HCT116 (cell line): ENCODE measurements around the gene KIAA2012. TPM values are rescaled to one million over a fixed set of nuclear protein-coding genes. Genes with fewer than 3 reads are reported as not detected.

Experiments
- ATAC-seq: fragments of 200-7000 bp; cut with Tn5 transposase; 2 replicates; pipeline ENCODE4 v1.9.1; 2020; ENCODE audit warnings: mild to moderate bottlenecking, moderate library complexity
- BruUV-seq: library from RNA; stranded (reverse); fragments of 400-500 nt; replicated peaks from 2 replicates; lab custom pipeline; 2021; lab: Mats Ljungman, UMichigan
- CTCF ChIA-PET: fragments of 300-600 bp; sonication (Branson Sonifier 250); formaldehyde crosslinking; loops from one replicate; lab custom pipeline; 2021; ENCODE audit warnings: antibody characterized with exemption; lab: Charles Lee
- POLR2A ChIA-PET: fragments of 300-600, 350-600 bp; sonication (Branson Sonifier 250); formaldehyde crosslinking; loops from one replicate; lab custom pipeline; 2021; ENCODE audit warnings: antibody characterized with exemption; lab: Charles Lee
- RAD21 ChIA-PET, 2 experiments: fragments of 300-600 bp; sonication (Branson Sonifier 250); formaldehyde crosslinking; loops; one replicate each; lab custom pipeline; 2023; ENCODE audit warnings: low total read pairs in 2 of 2; ENCODE audit not compliant: uncharacterized antibody in 2 of 2, unreplicated experiment in 2 of 2, low non-redundant PET in 1 of 2; lab: Charles Lee
- DNase-seq: peaks from one replicate; pipeline ENCODE4 v3.0.0-alpha.2; 2010; ENCODE audit warnings: low read depth, low spot score
- H2AFZ ChIP-seq: fragments of 200-600 bp; shearing (Covaris generic), sonication (generic); 2 replicates; pipeline ENCODE4 v1.6.1; 2017; ENCODE audit warnings: low read depth, mixed run types, mixed read lengths, antibody characterized with exemption, low read length; ENCODE audit not compliant: poor library complexity, severe bottlenecking
- H3K27ac ChIP-seq: 2 replicates; pipeline ENCODE4 v1.5.1; 2012; ENCODE audit warnings: low read depth, low read length
- H3K27me3 ChIP-seq: fragments of 200-600 bp; sonication (generic); 2 replicates; pipeline ENCODE4 v1.6.1; 2016; ENCODE audit warnings: mixed run types, low read length, mixed read lengths; ENCODE audit not compliant: insufficient read depth
- H3K36me3 ChIP-seq, 2 experiments: fragments of 200-500 bp in 1 of 2; fragments of 200-600 bp in 1 of 2; sonication (Bioruptor generic) in 1 of 2; sonication (generic) in 1 of 2; 2 replicates each; pipeline versions ENCODE4 v1.5.1 to v1.6.1; 2014 to 2016; ENCODE audit warnings: low read length in 2 of 2, inconsistent platforms in 1 of 2, mixed read lengths in 1 of 2, mixed run types in 1 of 2; ENCODE audit not compliant: insufficient read depth in 2 of 2, control insufficient read depth in 1 of 2
- H3K4me1 ChIP-seq, 2 experiments: fragments of 200-600 bp in 1 of 2; sonication (generic) in 1 of 2; 2 replicates each; pipeline versions ENCODE4 v1.5.1 to v1.6.1; 2012 to 2017; ENCODE audit warnings: low read length in 2 of 2, inconsistent platforms in 1 of 2, mild to moderate bottlenecking in 1 of 2, mixed read lengths in 1 of 2, mixed run types in 1 of 2, moderate library complexity in 1 of 2; ENCODE audit not compliant: insufficient read depth in 2 of 2, control insufficient read depth in 1 of 2
- H3K4me2 ChIP-seq: fragments of 200-600 bp; sonication (generic); 2 replicates; pipeline ENCODE4 v1.6.1; 2017; ENCODE audit warnings: mixed run types, low read length, mixed read lengths
- H3K4me3 ChIP-seq, 2 experiments: fragments of 200-600 bp in 1 of 2; sonication (generic) in 1 of 2; replicated peaks in 1 of 2; 2 replicates each; pipeline ENCODE4 v1.5.1; 2011 to 2016; ENCODE audit warnings: low read length in 2 of 2, control low read depth in 1 of 2, low read depth in 1 of 2, mild to moderate bottlenecking in 1 of 2, mixed read lengths in 1 of 2, mixed run types in 1 of 2
- H3K79me2 ChIP-seq: fragments of 200-600 bp; sonication (generic); 2 replicates; pipeline ENCODE4 v1.6.1; 2017; ENCODE audit warnings: mild to moderate bottlenecking, mixed run types, low read length, moderate library complexity, mixed read lengths; ENCODE audit not compliant: insufficient read depth
- H3K9ac ChIP-seq: fragments of 200-600 bp; sonication (generic); 2 replicates; pipeline ENCODE4 v1.6.1; 2016; ENCODE audit warnings: low read length, mixed read lengths
- H3K9me2 ChIP-seq: fragments of 200-600 bp; sonication (generic), shearing (Covaris generic); 2 replicates; pipeline ENCODE4 v1.6.1; 2017; ENCODE audit warnings: mixed run types, mild to moderate bottlenecking, moderate library complexity; ENCODE audit not compliant: insufficient read depth
- H3K9me3 ChIP-seq, 2 experiments: fragments of 200-500 bp in 1 of 2; fragments of 200-600 bp in 1 of 2; sonication (Bioruptor generic) in 1 of 2; sonication (generic) in 1 of 2; 2 replicates each; pipeline ENCODE4 v1.6.1; 2014 to 2017; ENCODE audit warnings: low read length in 2 of 2, mixed read lengths in 2 of 2, inconsistent platforms in 1 of 2, low read depth in 1 of 2, mild to moderate bottlenecking in 1 of 2, mixed run types in 1 of 2, moderate library complexity in 1 of 2; ENCODE audit not compliant: control insufficient read depth in 1 of 2, insufficient read depth in 1 of 2
- H4K20me1 ChIP-seq: fragments of 200-600 bp; sonication (generic), shearing (Covaris generic); 2 replicates; pipeline ENCODE4 v1.6.1; 2017; ENCODE audit warnings: mixed run types, mild to moderate bottlenecking, moderate library complexity; ENCODE audit not compliant: insufficient read depth
- ATF3 ChIP-seq: IDR thresholded peaks from 2 replicates; pipeline ENCODE4 v1.6.1; 2012
- CBX3 ChIP-seq: IDR thresholded peaks from 2 replicates; pipeline ENCODE4 v1.6.1; 2012; ENCODE audit warnings: low read depth
- CEBPB ChIP-seq: IDR thresholded peaks from 2 replicates; pipeline ENCODE4 v1.6.1; 2012; ENCODE audit warnings: low read depth
- CTCF ChIP-seq, 3 experiments: fragments of 200-600 bp in 1 of 3; sonication (generic) in 1 of 3; IDR thresholded peaks in 2 of 3; conservative IDR thresholded peaks in 1 of 3; 2 replicates each; pipeline ENCODE4 v1.5.1; 2012 to 2017; ENCODE audit warnings: low read depth in 2 of 3, low read length in 2 of 3, antibody characterized with exemption in 1 of 3, borderline replicate concordance in 1 of 3, control low read depth in 1 of 3, mild to moderate bottlenecking in 1 of 3, mixed read lengths in 1 of 3, mixed run types in 1 of 3, moderate library complexity in 1 of 3; ENCODE audit not compliant: insufficient read depth in 1 of 3
- EGR1 ChIP-seq: IDR thresholded peaks from 2 replicates; pipeline ENCODE4 v1.6.1; 2012; ENCODE audit warnings: low read depth
- EZH2 ChIP-seq: fragments of 200-600 bp; sonication (generic); IDR thresholded peaks from 2 replicates; pipeline ENCODE4 v1.6.1; 2017; ENCODE audit warnings: antibody characterized with exemption, mixed run types
- EZH2phosphoT487 ChIP-seq: fragments of 200-600 bp; IDR thresholded peaks from 2 replicates; pipeline ENCODE4 v1.6.1; 2018; ENCODE audit warnings: antibody characterized with exemption, borderline replicate concordance
- FOSL1 ChIP-seq: IDR thresholded peaks from 2 replicates; pipeline ENCODE4 v1.6.1; 2012; ENCODE audit warnings: low read depth
- JUND ChIP-seq: IDR thresholded peaks from 2 replicates; pipeline ENCODE4 v1.6.1; 2012
- POLR2A ChIP-seq: IDR thresholded peaks from 2 replicates; pipeline ENCODE4 v1.7.0; 2011; ENCODE audit warnings: borderline replicate concordance; ENCODE audit not compliant: insufficient read depth, insufficient read length; ENCODE audit errors: extremely low read depth
- POLR2AphosphoS5 ChIP-seq: IDR thresholded peaks from 2 replicates; pipeline ENCODE4 v1.6.1; 2011; ENCODE audit warnings: mild to moderate bottlenecking, low read depth, low read length, moderate library complexity
- RAD21 ChIP-seq: IDR thresholded peaks from 2 replicates; pipeline ENCODE4 v1.6.1; 2012; ENCODE audit warnings: low read depth, mild to moderate bottlenecking
- REST ChIP-seq: IDR thresholded peaks from 2 replicates; pipeline ENCODE4 v1.6.1; 2012; ENCODE audit warnings: low read depth
- SP1 ChIP-seq: IDR thresholded peaks from 2 replicates; pipeline ENCODE4 v1.6.1; 2012; ENCODE audit warnings: low read depth
- TCF7L2 ChIP-seq: IDR thresholded peaks from 2 replicates; pipeline ENCODE4 v1.7.0; 2011; ENCODE audit warnings: borderline replicate concordance, inconsistent platforms; ENCODE audit not compliant: insufficient read depth, insufficient read length; ENCODE audit errors: extremely low read depth
- YY1 ChIP-seq: IDR thresholded peaks from 2 replicates; pipeline ENCODE4 v1.6.1; 2011; ENCODE audit warnings: low read length, low read depth, moderate library complexity, mild to moderate bottlenecking; ENCODE audit not compliant: insufficient replicate concordance; ENCODE audit errors: extremely low read depth
- ZBTB33 ChIP-seq: IDR thresholded peaks from 2 replicates; pipeline ENCODE4 v1.6.1; 2011; ENCODE audit warnings: mild to moderate bottlenecking, low read length, moderate library complexity; ENCODE audit not compliant: insufficient replicate concordance; ENCODE audit errors: extremely low read depth
- ZFX ChIP-seq: fragments of 450-650 bp; IDR thresholded peaks from 2 replicates; pipeline ENCODE4 v1.6.1; 2017
- ZNF274 ChIP-seq: fragments of 200-500 bp; sonication (Bioruptor generic); IDR thresholded peaks from 2 replicates; pipeline ENCODE4 v1.6.1; 2014; ENCODE audit warnings: mild to moderate bottlenecking, low read depth, low read length, inconsistent platforms
- intact Hi-C: fragments of 100-400 bp; cut with micrococcal nuclease; formaldehyde crosslinking; loops from 2 replicates; pipeline ENCODE4 v1.10.0; 2022
- total RNA-seq: library from RNA; stranded (reverse); gene quantifications from one replicate; pipeline ENCODE4 v1.2.1, GENCODE V29; 2021; ENCODE audit not compliant: unreplicated experiment

The KIAA2012 gene
- total RNA-seq, 1 experiment from 2014 or later = not detected

GRCh38 chr2:202084265-202084664, 11.2 kb downstream of the KIAA2012 start:
- ChIA-PET POLR2A (no interaction called here), RAD21 (no interaction called here), CTCF (no interaction called here)
- Histone ChIP-seq H3K36me3 (no peaks in the 10 kb centered on the region), H3K4me3 (no peak overlapping the region), H3K9me3 (peaks cover 0 to 3% of the 10 kb centered on the region in 2 experiments; a peak in 1 of 4 replicates), H3K9me2 (no peaks in the 10 kb centered on the region), H3K79me2 (no peaks in the 10 kb centered on the region), H3K9ac (no peak overlapping the region), H3K27ac (no peak overlapping the region), H3K4me2 (no peak overlapping the region), H4K20me1 (no peaks in the 10 kb centered on the region), H3K4me1 (no peaks in the 10 kb centered on the region), H2AFZ (no peak overlapping the region), H3K27me3 (no peaks in the 10 kb centered on the region)
- DNase-seq (no peak), ATAC-seq (no peak)
- BruUV-seq = no TSS peak
- intact Hi-C loops = no loop called here
- TF ChIP-seq POLR2AphosphoS5 (no peak), POLR2A (no peak), CTCF (IDR thresholded peaks at IDR 0.05 in 2 of 3, conservative IDR thresholded peaks at IDR 0.05 in 1 of 3; ENCODE audit: borderline replicate concordance in 1 of 3, insufficient read depth in 1 of 3, low read depth in 2 of 3, low read length in 2 of 3) (no peak), CEBPB (no peak), CBX3 (no peak), RAD21 (no peak), ZBTB33 (no peak), REST (no peak), EZH2 (no peak), TCF7L2 (no peak), EZH2phosphoT487 (no peak), EGR1 (no peak), JUND (no peak), ZFX (no peak), ZNF274 (no peak), FOSL1 (no peak), ATF3 (no peak), YY1 (no peak), SP1 (no peak)
